Activated CD4-positive, CD25-positive, alpha-beta regulatory T cell (primary cell): Measurements from ENCODE around the gene AVPR1B.

Source experiments
- DNase-seq, 4 experiments: peaks; one replicate each; lab custom pipeline; 2025; lab: John Stamatoyannopoulos, UW

The AVPR1B gene

GRCh38 chr1:206111271-206111927, 5.8 kb downstream of the AVPR1B start:
- DNase-seq, result no peak

GRCh38 chr1:206110820-206111219, 6.4 kb downstream of the AVPR1B start:
- DNase-seq, result no peak

- DNase-seq, result no peak
These were observed 7.0 kb downstream of the AVPR1B start for GRCh38 chr1:206110161-206110560.

- DNase-seq, result no peak
These were observed 7.5 kb downstream of the AVPR1B start for GRCh38 chr1:206109718-206110117.

- DNase-seq, result no peak
These were observed 8.6 kb downstream of the AVPR1B start for GRCh38 chr1:206108635-206109034.

GRCh38 chr1:206107168-206107544, 10.0 kb downstream of the AVPR1B start:
- DNase-seq, result no peak

- DNase-seq, result peak; percentile 37 to 68 (median 52)
These were observed 10.6 kb downstream of the AVPR1B start for GRCh38 chr1:206106328-206107167.

- DNase-seq, result no peak
These were observed 11.7 kb downstream of the AVPR1B start for GRCh38 chr1:206105464-206105995.

GRCh38 chr1:206103979-206104378, 13.2 kb downstream of the AVPR1B start:
- DNase-seq, result no peak

- no peak for DNase-seq
These were observed 14.8 kb downstream of the AVPR1B start for GRCh38 chr1:206102292-206102936.

GRCh38 chr1:206101351-206102045, 15.7 kb downstream of the AVPR1B start:
- DNase-seq, result no peak

GRCh38 chr1:206100226-206100815, 16.9 kb downstream of the AVPR1B start:
- DNase-seq, result no peak

GRCh38 chr1:206098242-206098919, 18.8 kb downstream of the AVPR1B start:
- no peak for DNase-seq

GRCh38 chr1:206097381-206097780, 19.8 kb downstream of the AVPR1B start:
- DNase-seq, result no peak

GRCh38 chr1:206094024-206094423, 23.2 kb downstream of the AVPR1B start:
- DNase-seq, result no peak

GRCh38 chr1:206089341-206089740, 27.8 kb downstream of the AVPR1B start:
- no peak for DNase-seq

GRCh38 chr1:206087091-206087490, 30.1 kb downstream of the AVPR1B start:
- DNase-seq, result no peak

- no peak for DNase-seq
These were observed 33.4 kb downstream of the AVPR1B start for GRCh38 chr1:206083750-206084149.

GRCh38 chr1:206082831-206083695, 34.1 kb downstream of the AVPR1B start:
- DNase-seq, result no peak

- DNase-seq, result no peak
These were observed 35.3 kb downstream of the AVPR1B start for GRCh38 chr1:206081856-206082255.
